Eye (tissue), 1 donor: ENCODE results near the gene STX16.

Source experiments
- DNase-seq: peaks from one replicate; pipeline ENCODE4 v3.0.0-alpha.2; 2015

The STX16 gene

DNA sequence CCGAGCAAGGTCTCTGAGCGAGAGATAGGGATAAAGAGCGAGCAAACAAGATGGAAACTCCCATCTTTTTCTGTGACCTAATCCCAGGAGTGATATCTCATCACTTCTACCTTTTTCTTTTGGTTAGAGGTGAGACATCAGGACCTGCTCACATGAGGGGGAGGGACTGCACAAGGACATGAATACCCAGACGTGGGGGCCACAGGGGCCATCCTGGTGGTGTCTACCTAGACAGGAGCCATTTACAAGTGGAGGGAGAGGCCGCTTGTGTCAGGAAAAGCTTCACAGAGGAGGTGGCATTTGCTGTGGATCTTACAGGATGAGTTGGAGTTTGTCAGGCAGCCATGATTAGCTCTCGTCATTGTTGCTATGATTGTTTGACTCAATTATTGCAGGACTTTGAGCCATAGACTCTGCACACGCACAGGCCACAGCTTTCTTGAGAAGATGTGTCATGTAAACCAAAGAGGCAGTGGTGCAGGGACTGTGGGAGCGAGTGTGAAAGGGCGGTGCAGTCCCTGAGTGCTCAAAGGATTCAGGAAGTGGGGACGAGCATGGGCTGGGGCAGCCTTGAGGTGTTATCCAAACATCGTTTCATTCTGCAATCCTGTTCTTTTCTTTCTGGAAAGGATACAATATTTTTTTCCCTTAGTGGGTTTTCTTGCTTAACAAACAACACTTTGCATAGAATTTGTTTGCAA is 49.2 kb downstream of the STX16 start:
- DNase-seq, result no peak

DNA sequence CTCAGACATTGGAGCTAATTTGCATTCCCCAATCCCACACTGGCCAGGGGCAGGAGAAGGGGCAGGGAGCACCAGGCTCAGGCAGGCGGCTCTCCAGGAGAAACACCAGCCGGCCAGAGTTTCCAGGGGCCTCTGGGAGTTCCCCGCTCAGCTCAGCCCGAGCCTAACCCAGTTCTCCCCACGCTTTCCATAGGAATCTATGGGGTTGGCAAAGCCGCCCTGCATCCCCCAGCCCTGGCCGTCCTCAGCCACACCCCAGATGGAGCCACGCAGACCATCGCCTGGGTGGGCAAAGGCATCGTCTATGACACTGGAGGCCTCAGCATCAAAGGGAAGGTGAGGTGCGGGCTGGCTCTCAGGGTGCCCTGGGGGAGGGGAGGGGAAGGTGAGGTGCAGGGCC is 49.7 kb downstream of the STX16 start:
- no peak for DNase-seq

DNA sequence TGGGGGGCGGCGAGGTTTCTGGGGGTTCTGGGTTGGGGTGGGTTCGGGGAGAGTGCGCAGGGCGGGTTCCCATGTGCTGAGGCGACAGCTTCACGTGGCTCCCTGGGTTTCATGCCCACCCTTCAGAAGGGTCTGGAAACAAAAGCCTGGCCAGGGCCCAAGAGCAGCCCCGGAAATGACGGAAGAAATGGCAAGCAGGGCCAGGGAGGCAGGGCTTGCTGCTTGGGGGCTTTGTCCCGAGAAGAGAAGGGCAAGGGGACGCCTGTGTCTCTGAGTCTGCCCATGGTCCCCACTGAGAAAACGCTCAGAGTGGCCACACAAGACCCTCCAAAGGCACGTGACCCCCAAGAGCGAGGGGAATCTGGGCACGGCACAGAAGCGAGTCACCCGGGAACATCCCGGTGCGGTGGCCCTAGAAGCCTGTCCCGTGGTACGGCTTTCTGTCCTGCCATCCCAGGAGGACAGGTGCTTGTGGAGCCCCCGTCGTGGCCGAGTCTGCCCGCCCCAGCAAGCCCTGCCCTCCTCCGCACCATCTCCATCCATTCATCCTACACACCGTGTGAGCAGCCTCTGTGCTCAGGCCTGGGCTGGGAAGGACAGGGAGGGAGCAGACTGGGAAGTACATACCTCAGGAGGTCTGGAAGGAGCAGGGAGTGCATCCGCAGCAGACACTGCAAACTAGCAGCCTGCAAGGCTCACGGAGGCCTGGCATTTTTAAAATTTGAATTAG is 50.5 kb downstream of the STX16 start:
- no peak for DNase-seq

DNA sequence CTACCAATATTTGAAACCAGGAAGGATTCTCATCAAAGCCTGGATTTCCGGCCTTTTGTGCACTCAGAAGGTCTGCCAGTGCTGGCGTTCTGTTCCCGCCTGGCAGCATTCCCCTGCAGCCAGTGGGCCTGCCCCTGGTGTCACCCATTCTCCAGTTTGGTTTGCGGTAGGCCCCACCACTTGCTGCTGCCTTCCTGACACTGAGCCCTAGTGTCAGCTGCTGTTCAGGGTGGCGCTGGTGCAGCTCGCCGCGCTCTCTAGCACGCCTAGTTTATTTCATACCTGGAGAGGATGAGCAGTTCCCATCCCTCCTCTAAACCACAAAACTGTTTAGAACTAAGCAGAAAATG is 51.1 kb downstream of the STX16 start:
- no peak for DNase-seq

DNA sequence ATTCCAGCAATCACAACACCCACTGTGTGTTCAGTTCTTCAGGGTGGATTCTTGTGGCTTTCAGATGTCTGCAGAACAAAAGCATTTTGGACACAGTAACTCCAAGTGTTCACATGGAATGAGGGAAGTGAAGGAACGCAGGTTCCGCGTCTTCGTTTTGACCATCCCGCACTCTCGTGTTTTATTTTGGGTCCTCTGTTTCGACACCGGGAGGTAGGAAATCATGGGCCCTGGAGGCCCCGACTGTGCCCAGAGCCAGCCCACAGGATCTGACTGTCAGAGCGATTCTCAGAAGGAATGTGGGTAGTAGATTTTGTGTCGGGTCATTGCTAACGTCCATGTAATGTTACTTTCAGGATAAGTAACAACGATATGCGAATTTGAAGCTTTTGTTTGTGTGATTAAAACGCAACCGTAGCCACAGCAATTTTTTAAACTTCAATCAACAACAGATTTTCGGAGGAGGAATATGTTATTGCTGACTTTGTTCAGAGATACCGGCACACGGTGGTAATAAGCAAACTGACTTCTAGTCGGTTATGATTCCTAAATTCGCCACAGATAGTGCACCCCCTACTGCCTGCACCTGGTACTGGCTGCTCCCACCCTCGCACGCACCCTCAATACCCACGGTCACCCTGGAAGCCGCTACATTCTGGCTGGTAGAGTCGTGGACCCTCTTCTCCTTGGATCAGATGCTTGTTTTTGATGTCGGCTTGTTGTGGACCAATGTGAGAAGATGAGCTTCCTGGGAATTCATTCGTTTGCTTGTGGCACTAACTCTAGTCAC is 52.0 kb downstream of the STX16 start:
- DNase-seq, result no peak

DNA sequence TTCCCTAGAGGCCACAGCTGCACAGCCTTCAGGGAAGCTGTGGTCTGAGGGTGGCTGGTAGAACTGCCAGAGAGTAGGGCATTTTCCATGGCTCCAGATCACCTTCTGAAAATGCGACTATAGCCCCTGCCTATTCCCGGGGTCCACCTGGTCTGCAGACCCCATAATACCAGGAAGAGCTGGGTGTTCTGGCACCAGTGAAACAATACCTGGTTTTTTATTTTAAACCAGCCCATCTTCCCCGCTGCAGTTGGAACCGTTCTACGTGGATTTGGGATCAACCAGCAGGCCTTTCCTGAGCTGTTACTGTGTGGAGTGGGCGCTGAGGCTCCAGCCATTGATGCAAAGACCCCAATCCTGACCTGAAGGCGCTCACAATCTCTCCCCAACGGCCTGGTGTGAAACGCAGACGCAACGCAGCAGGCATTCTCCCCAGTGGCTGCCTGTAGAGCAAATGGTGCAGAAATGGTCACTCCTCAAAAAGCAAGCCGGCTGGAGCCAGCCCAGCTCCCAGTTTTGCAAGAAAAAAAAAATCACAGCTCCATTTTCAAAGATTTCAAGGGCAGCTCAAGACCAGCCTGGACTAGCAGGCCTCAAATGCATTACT is 52.8 kb downstream of the STX16 start:
- DNase-seq, result no peak

DNA sequence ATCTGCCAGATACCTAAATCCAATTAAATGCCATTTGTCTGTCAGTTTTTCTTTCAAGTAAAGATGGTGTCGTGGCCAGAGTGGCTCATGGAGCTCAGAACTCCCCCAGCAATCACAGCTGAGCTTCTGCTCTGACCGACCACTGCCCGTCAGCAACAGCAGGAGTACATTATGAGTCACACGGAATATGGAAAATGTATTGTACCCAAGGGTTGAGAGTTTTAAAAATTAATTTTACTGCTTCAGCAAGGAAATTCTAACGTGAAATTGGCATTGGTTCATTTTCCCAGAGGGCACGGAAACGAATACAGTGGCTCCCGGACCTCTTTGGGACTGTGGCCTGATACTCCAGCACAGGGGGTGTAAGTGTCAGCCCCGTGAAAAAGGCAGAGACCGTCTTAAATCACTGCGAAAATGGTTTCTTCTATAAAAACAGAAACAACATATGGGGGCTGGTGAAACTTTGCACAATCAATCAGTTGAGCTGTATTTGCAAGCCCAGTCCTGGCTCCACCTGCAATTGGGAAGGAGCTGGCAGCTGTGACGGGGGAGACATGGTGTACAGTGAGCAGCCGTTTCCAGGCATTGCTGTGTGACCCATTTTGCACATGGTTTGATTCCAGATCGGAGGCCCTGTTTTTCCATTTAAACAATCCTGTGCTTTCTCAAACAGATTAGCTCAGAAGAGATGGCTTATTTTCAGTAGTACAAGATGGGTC is 54.3 kb downstream of the STX16 start:
- no peak for DNase-seq

DNA sequence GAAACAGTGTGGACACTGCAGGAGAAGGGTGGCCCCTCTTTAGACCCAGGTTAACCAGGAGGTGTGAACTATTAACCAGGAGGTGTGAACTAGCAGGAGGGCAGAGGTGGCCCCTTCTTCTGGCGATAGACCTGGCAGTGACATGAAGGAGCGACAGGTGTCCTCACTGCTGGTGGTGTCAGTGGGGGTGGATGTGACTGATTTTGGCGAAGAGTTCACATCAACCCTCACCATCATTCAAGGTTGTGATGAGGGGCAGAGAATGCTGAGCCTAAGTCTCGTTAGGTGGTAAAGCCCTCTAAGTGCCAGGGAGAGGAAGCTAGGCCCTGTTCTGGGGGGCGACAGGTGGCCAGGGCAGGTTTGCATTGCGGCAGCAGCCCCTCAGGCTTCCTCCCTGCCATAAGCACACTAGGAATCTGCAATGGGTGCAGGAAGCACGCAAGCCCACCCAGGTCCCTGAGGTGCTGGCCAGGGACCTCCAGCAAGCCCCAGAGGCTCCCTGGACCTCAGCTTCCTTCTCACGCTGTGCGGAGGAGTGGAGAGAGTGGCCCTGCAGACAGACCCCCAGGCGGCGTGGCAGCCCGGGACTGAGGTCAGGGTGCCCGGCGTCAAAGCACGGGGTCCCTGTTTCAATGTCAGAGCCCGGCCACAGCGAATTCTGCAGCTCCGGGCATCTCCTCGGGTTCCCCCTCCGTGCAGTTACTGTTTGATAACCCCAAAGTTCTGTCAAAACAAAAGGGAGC is 55.2 kb downstream of the STX16 start:
- DNase-seq, result no peak

DNA sequence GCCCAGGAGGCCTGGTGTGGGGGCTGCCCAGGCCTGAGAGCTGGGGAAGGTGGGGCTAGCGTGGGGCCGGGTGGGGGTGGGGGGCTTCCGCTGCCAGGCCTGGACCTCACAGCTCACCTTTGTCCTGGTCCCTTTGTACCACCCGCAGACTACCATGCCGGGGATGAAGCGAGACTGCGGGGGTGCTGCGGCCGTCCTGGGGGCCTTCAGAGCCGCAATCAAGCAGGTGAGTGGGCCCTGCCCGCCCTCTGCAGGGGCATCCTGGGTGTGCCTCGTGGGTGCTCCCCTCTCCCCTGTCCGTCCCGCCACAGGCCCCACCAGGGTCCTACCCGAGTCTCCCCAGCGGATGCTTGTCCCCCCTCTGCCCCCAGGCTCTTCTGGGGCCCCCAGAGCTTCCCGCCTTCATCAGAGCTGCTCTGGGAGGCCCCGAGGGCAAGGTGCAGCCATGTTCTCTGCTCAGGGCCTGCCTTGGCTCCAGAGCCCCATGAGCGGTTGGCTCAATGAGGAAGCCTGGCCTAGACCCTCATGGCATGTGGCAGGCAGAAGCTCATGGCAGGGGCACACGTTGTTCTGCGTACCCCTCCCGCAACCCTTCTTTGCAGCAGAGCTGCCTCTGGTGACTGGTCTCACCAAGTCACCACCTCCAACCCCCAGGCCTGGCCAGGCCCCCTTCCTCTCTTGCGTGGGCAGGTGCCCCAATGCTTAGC is 56.0 kb downstream of the STX16 start:
- no peak for DNase-seq

DNA sequence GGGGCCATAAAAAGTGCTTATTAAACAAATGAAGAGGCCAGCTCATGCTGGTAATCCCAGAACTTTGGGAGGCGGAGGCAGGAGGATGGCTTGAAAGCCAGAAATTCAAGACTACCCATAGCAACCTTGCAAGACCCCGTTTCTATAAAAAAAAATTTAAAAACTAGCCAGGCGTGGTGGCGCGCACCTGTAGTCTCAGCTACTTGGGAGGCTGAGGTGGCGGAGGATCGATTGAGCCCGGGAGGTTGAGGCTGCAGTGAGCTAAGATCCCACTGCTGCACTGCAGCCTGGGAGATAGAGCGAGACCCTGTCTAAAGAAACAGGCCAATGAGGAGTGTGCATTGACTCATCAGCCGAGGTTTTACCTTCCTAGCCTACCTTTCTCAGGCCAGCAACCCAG is 56.7 kb downstream of the STX16 start:
- DNase-seq, result no peak

DNA sequence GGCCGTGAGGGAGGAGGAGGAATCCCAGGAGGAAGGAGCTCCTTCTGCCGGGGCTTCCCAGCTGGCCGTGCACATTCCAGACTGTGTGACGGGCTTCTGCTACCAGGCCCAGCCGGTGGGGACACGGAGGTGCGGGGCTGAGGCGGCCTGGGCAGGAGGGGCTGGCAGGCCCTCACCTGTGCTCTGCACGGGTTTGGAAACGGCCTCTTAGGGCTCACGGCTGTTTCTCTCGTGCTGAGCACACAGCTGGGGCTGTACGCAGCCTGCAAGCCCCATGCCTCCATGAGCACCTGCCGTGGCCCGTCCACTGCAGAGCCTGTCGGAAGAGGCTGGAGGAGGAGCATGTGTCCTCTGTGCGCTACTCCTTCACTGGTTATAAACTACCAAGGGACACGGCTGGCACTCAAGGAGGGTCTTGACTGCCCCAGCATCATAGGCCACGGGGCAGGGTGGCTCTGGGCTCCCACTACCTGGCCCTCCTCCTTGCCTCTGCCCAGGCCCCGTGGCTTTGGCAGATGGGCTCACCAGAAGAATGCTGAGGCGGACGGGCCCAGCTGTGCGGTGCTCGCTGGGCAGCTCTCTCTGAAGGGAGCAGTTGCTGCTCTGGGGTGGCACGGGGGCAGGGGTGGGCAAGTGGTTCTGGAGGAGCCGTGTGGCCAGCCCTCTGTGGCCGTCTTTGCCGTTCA is 57.3 kb downstream of the STX16 start:
- DNase-seq, result no peak

DNA sequence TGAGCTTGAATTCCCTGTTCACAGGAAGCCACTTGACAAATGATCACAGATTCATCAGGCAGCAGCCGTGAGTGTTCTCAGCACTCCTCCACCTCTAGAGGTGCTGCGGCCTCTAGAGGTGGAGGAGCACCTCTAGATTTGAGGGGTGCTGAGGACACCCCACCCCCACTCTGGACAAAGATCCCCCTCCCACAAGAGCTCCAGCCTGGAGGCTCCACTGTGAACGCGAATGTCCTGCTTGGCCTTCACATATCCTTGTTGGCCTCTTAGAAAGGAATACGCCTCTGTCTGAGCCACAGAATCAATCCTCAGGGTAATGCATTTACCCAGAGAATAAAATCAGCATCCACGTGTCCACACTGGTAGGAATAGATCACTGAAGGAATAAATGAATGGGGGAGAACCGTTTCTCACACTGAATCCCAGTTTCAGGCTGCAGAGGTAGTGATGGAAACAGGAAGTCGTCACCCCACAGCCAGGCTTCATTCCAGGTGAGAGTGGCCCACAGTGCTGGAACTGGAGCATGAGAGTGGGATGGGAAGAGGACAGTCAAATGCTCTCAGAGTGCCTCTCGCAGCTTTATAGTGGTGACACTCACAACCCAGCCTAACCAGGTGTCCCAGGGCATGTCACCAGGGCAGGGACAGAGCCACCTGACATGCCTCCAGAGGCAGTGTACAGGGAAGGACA is 58.1 kb downstream of the STX16 start:
- DNase-seq, result no peak

DNA sequence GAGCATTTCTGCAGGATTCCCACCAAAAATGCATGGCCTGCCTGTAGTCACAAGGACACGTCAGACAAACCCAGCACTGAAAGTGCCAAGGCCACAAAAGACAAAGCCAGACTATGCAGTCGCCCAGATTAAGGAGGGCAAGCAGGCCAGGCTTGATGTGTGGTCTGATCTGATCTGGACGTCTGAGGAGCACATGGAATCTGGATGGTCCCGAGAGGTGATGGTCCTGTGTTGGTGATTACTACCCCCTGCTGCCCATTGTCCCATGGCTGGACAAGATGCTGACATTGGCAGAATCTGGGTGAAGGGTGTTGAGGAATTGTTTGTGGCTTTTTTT is 58.6 kb downstream of the STX16 start:
- no peak for DNase-seq

DNA sequence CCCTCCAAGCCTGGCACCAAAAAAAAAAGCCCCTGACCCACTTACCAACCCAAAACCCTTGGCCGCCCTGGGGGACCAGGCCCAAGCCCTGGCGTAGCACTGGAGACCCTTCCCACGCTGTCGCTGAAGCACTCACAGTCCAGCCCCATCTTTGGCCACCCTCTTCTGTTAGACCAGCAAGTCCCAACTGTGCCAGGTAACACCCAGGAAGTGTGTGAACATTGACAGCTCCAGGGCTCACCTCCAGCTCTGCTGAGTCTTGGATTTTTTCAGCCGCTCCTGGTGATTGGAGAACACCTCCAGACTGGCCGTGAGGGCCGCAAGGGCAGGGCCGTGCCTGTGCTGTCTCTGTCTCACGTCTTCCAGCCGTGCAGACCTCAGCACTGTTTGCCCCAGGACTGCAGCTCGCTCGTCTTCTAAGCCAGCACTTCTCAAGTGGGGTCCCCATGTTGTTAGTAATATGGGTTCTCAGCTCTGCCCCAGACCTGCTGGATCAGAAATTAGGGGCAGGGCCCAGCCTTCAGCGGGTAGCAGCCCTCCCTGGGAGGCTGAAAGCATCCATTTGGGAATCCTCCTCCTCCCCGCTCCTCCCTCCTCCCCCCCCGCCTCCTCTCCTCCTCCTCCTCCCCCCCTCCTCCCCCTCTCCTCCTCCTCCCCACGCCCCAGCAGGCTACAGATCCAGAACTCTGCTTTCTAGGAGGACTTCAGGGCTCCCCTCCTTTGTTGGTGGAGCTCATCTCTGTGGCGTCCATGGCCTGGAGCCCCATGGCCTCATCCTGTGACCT is 59.6 kb downstream of the STX16 start:
- DNase-seq, result no peak

DNA sequence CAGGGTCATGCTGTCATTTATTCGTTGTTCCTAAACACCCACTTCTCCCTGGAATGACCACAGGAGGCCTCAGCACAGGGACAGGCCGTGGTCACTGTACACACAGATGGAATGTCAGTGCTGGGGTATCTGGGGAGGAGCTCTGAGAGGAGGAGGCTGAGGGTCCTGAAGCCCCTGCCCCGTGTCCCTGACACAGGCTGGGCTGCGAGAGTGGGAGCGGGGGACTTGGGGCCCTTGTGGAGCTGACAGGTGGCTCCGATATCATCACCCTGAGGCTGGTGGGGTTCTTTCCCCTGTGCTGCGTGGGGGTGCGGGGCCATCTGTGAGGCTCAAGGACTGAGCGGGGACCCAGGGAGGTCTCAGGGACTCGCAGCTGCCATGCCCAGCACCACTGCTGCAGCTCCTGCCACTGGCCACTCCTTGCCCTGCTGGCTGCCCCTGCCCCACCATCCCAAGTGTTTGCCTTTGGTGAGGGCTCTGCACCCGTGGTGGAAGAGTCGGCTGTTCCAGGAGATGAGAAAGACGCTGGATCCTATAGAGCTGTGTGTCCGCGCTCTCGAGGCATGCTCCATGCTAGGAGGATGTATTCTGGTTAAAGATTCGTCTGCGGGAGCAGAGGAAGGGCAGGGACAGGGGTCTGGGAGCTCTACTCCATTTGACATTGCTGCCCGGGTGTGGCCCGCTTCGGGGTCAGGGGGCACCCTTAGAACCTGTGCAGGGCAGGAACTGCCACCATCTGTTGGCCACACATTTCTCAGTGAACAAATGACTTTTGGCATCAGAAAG is 60.4 kb downstream of the STX16 start:
- no peak for DNase-seq

DNA sequence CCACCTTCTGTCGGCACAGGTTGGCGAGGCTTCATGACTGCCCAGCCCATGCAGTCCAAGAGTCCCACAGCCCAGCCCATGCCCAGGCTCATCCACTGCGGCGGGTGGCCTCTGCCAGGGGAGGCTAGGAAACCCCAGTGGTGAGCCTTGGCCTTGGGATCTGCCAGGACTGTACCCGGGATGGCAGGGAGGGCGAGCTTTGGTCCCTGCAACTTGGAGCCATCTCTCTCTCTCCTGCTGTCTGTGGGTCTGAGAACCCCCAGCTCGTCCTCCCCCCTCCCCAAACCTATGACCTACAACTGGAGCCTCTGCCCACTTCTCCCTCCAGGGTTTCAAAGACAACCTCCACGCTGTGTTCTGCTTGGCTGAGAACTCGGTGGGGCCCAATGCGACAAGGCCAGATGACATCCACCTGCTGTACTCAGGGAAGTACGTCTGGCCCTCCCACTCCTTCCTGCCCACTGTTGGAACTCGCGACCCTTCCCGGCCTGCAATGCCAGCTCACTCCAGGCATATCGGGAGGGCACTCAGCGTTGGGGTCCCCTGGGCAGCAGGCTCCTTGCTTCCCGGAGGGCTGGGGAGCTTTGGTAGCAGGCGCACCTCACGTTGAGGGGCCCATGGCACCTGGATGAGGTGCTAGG is 61.2 kb downstream of the STX16 start:
- no peak for DNase-seq

DNA sequence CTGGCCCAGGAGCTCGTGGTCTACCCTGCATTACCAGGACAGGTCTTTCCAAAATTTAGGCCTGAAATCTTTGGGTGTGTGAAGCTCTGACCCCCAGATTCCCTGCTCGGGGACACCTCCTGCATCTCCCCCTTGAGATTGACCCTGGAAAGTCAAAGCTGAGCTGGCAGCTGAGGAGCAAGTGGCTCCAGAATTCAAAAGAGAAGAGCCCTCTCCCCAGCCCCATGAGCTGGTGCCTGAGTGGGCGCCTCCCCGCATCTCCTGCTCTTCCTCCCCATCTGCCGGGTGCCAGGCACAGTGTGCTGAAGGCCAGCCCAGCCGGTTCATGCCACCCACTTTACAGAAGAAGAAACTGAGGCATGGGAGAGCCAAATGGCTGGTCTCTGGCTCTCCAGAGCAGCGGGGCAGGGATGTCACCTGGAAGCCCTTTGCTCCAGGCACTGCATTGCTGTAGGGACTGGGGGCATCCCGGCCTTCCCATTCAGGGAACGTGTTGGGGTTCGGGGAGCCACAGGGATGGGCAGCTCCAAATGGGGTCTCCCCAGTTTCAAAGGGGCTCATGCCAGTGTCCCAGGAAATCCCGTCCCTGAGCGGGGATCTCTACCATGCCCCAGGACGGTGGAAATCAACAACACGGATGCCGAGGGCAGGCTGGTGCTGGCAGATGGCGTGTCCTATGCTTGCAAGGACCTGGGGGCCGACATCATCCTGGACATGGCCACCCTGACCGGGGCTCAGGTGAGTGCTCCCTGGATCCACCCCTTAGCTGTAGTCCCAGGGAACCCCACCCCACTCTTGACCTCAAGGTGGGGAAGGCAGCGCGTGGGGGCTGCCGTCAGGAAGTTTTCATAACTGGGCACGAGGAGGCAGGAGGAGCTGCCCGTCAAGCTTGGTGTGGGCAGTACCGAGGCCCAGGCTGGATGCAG is 62.0 kb downstream of the STX16 start:
- DNase-seq, result no peak
